Liver (tissue), 3 donors: ENCODE results near the gene PREPL.

ENCODE experiments used
- FOXA2 ChIP-seq: IDR thresholded peaks from 2 replicates; pipeline ENCODE4 v1.6.1; 2016; ENCODE audit warnings: antibody characterized with exemption
- HNF4G ChIP-seq: IDR thresholded peaks from 2 replicates; pipeline ENCODE4 v1.6.1; 2016; ENCODE audit warnings: antibody characterized with exemption
- TAF1 ChIP-seq: conservative IDR thresholded peaks from 2 replicates; pipeline ENCODE4 v1.6.1; 2016; ENCODE audit warnings: antibody characterized with exemption, mild to moderate bottlenecking
- TF ChIP-seq, protein P1 (sequence below): fragments of 150-350 bp; IDR thresholded peaks from 2 replicates; pipeline ENCODE4 v1.5.1; 2017; ENCODE audit warnings: improper control_type of control experiment, low read depth, low read length; ENCODE audit not compliant: missing input control
- donor health status: healthy.
- donor health status: healthy.

DNA sequence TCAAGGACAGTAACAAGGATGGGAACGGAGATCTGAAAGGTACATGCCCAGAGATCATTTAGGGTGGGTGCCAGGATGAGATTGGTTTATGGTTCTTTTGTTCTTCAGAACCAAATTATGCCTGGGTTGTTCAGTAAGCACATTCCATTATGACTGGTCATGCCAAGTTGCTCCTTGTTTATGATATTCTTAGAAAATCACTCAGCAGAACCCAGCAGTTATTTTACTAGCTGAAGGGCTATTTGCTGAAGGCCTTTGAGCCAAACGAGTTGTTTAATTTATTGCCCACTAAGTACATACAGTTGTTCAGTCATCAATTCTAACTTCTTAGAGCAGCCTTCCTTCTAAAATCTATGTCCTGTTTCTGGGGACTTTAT lies 85.4 kb downstream of the PREPL start:
- TF ChIP-seq, protein P1, sequence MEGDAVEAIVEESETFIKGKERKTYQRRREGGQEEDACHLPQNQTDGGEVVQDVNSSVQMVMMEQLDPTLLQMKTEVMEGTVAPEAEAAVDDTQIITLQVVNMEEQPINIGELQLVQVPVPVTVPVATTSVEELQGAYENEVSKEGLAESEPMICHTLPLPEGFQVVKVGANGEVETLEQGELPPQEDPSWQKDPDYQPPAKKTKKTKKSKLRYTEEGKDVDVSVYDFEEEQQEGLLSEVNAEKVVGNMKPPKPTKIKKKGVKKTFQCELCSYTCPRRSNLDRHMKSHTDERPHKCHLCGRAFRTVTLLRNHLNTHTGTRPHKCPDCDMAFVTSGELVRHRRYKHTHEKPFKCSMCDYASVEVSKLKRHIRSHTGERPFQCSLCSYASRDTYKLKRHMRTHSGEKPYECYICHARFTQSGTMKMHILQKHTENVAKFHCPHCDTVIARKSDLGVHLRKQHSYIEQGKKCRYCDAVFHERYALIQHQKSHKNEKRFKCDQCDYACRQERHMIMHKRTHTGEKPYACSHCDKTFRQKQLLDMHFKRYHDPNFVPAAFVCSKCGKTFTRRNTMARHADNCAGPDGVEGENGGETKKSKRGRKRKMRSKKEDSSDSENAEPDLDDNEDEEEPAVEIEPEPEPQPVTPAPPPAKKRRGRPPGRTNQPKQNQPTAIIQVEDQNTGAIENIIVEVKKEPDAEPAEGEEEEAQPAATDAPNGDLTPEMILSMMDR, result no peak
- TF ChIP-seq HNF4G (no peak), FOXA2 (no peak), TAF1 (no peak)
